Kidney glomerular epithelial cell (primary cell): ENCODE results near the gene DNASE1L1.

Experiments used
- DNase-seq: peaks from one replicate; lab custom pipeline; 2025; lab: John Stamatoyannopoulos, UW

The DNASE1L1 gene

DNA sequence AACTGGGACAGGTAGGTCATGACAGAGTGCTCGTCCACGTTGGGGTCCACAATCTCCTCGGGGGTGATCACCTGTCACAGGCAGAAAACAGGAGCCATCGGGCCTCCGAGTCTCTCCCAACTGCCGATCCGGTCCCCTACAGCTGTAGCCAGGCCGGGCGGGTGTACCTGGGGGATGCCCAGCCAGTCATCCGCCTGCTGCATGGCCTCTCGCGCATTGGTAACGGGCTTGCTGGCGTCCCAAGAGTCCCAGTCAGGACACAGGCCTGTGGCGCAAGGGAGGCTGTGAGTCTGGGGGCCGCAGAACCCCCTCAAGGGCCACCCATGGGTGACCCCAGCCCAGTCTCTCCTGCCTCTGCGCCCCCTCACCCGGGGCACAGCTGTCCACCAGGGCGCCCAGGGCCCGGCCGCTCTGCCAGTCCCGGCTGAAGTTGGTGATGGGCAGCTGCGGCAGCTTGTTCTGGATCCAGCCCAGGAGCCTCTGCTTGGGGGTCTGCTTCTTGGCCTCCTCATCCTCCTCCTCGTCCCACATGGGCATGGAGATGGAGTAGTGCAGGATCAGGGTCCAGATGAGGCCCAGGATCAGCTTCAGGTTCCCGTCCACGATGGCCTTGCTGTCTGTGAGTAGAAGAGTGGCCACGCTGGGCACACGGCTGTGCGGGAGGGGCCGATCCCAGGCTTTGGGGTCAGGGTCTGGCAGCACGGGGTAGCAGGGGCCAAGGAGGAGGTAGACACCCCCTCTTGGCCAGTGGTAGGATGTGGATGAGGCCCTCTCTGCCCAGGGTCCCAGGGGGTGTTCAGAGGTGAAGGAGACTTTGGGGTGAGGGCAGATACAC is 41.4 kb downstream of the DNASE1L1 start:
- no peak for DNase-seq

DNA sequence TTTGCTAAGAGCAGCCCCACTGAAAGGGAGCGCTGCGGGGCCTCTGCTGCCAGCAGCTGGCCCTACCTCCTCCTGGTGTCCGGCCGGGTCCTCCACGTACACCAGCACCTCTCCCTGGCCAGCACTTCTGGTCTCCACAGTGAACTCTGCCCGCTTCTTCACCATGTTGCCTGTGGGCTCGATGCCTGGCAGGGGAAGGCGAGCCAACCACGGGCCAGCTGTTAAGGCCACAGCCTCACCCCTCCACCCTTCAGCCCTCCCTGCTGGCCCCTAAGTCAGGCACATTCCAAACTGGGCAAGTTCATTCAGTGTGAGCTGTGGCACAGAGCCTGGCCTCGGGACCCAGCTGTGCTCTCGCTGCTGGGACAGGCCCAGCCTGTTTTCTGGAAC is 42.4 kb downstream of the DNASE1L1 start:
- DNase-seq, result no peak

DNA sequence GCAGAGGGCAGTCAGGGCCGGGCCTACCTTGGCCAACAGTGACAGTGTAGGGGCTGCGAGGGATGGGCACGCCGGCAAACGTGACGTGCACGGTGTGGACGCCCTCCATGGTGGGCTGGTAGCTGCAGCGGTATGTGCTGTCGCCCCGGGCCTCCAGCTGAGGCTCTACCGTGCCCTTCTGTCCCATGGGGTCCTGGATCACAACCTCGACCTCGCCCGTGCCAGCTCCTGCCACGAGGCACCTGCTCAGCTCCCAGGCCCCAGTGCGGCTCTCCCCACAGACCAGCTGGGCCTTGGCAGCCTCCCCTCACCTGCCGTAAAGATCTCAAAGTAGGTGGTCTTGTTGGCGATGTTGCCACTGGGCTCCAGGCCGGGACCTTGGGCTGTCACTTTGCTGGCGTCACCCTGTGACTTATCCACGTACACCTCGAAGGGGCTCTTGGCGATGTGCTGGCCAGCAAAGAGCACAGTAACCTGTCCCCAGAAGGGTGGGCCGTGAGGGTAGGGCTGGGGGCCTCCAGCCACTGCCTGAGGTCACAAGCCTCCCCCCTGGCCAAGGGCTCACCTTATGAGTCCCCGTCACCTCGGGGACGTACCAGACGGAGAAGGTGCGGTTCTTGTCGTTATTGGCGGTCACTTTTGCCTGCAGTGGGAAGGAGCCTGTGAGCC is 42.9 kb downstream of the DNASE1L1 start:
- DNase-seq, result no peak

DNA sequence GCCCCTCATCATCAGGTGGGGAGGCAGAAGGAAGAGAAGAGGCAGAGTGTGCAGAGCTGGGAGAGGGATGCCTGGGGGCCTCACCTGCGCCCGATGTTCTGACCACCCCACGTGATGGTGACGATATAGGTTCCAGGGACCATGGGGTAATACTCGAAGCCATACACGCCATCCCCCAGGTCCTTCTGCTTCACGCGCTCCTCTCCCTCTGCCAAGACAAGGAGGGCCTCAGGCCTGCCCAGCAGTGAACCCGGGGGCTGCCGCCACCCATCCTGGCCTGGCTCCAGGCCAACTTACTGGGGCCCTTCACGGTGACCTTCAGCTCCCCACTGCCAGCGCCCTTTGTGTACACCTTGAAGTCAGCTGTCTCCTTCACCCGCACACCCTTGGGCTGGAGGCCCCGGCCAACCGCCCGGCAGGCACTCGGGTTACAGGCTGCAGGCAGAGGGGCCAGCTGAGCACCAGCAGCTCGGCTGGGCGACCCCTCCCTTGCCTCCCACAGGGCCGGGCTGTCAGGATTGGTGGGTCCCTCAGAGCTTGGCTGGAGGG is 43.9 kb downstream of the DNASE1L1 start:
- DNase-seq, result no peak

DNA sequence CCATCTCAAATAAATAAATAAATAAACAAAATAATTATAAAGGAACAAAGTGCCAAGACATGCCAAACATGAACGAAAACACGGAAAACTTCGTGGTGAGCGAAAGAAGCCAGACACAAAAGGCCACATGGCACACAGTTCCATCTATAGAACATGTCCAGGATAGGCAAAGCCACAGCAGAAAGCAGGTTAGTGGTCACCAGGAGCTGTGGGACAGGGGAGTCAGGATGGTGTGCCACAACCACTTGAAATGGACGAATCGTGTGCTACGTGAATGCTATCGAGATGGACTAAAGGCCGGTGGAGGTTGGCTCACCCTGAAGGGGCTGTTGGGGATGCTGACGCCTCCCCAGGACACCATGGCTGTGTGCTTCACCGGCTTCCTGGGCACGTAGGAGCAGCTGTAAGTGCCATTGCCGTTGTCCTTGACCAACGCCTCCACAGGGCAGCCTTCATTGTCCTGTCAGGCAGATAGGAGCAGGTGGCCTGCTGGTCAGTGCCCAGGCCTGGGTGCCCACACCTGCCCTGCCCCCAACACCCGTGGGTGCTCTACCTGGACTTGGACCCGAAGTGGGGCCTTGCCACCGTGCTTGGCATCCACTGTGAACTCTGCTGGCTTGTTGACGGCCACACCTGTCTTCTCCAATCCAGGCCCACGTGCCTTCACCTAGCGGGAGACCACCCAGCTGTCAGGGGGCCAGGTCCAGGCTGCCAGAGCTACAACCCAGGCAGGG is 45.2 kb downstream of the DNASE1L1 start:
- no peak for DNase-seq

DNA sequence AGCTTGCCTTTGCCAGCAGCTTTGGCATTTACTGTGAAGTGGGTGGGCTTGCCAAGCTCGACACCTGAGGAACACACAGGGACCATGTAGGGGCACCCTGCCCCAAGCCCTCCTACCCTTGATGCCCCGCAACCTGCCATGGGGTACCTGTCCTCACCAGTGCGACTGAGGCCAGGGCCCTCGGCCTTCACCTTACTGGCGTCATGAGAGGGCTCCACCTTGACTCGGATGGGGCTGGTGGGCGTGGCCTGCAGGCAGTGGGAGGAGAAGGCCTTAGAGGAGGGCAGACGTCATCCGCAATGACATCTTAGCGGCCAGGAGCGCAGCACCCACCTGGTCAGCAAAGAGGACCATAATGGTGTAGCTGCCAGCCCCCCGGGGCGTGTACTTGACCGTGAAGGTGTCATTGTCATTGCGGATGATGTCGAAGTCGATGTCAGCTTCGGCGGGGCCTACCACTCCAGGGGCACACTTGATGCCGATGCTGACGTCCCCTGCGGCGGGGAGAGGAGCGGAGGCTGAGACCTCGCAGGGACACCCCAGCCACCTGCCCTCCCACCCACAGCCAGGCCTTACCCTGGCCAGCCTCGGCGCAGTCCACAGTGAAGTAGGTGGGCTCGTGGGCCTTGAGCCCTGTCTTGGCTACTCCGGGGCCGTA is 46.8 kb downstream of the DNASE1L1 start:
- no peak for DNase-seq

DNA sequence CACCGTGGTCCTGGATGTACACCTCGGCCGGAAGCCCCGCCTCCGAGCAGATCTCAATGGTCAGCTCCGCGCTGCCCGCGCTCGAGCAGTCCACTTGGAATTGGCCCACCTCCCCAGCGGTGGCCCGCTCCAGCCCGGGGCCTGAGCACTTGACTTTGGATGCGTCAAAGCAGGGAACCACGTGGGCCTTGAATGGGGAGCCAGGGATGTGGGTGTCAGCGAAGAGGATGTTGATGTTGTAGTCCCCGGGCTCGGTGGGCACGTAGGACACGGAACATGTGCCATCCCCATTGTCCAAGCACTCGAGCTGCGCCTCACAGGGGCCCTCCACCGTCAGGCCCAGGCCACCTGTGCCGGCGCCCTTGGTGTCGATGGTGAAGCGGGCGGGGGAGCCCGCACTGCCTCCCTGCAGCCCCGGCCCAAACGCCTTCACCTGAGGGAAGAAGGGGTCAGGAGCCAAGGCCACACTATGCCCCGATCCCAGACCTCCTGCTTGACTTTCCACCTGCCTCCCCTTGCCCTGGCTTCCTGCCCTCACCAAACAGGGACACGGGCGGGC is 48.8 kb downstream of the DNASE1L1 start:
- DNase-seq, result no peak

DNA sequence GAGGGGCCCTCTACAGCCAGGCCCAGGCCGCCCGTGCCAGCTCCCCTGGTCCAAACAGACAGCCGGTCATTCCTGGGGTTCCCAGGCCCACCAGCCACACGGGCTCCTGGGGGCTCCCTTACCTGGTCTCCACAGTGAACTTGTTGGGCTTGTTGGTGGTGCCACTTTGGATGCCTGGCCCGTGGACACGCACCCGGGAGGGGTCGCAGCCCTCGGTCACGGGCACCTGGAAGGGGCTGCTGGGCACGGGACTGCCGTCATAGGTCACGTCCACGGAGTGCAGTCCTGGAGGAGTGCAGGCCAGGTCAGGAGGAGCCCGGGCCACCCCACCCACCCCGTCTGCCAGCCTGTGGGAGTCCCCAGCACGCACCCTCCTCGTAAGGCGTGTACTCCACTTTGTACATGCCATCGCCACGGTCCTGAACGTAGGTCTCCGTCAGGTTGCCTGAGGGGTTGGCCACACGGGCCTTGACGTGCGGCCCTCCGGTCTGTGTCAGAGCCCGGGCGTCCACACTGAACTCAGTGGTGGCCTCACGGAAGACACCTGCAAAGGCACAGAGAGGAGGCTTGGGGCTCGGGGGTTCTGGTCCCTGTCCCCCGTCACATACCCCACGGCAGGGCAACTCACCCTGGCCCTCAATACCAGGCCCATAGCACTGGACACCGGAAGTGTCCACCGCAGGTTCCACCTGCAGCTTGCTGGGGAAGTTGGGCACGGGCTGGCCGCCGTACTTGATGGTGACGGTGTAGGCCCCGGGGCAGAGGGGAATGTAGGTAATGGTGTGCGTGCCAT is 49.5 kb downstream of the DNASE1L1 start:
- DNase-seq, result no peak

DNA sequence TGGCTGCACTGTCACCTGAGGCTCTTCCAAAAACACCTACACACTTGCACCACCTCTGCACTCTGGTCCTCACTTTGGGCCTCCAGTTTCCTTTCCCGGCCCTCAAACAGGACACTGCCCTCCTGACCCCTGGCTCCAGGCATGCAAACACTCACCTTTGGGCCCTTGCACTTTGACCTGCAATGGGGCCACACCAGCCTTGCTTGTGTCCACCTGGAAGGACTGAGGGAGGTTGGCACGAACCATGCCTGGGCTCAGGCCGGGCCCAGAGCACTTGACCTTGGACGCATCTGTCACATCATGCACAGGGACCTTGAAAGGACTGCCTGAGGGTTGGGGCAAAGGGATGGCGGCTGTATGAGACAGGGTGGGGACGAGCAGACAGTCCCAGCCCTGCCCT is 50.2 kb downstream of the DNASE1L1 start:
- no peak for DNase-seq

DNA sequence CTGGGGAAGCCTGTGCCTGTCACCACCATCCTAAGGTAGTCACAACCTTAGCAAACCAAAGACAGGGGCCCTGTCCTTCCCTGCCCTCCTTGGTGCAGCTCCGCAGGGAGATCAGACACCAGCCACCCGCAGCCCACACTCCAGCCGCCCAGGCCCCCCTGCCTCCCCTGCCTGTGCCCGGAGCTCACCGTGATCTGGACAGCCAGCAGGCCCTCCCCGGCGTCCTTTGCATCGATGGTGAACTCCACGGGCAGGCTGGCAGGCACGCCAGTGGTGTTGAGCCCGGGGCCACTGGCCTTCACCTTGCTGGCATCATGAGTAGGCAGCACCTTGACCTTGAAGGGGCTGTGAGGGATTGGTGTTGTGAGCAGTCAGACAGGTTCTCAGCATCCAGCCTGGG is 51.0 kb downstream of the DNASE1L1 start:
- DNase-seq, result no peak

DNA sequence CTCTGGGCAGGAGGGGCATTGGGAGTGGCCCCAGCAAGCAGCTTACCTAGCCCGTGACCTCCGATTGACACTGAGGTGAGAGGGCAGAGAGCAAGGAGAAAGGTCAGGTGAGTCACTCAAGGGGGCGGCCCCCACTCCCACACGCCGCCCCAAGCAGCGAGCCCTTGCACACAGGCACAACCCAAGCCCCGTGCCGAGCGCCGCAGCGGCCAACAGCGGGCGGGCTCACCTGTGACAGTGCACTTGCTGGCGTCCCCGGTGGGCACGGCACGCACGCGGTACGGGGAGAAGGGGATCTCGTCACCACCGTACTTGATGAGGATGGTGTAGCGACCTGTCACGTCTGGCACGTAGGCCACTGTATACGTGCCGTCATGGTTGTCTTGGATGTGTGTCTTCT is 51.8 kb downstream of the DNASE1L1 start:
- no peak for DNase-seq

DNA sequence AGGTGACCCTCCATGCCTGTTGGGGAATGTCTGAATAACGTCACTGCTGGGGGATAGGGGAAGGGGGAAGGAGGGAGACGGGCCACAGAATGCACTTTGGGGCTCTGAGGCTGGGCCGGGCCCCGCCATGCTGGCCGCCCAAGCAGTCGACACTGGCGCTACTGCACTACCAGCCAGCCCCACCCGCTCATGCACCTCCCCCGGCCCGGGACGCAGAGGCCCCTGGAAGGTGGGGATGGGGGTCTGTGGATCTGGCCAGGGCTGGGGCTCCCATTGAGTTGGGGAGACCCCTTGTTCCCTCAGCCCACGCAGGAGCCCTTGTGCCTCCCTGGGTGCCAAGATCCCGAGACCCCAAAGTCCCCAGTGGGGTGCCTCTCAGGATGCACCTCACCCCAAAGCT is 52.5 kb downstream of the DNASE1L1 start:
- DNase-seq, result no peak

DNA sequence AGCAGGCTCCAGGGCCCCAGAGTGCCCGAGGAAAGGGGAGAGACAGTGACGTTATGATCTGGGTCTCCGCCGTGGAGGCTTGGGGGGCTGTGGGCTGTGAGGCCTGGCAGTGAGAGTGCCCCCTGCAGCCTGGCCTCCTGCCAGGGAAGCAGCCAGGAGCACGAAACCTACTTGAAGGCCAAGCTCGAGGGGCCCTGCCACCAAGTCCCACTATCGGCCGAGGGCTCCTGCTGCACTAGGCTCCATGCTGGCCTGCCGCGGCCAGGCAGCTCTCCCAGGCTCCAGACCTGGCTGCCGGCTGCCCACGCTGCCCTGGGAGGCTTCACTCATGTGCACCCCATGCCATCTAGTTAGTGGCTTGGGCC is 53.3 kb downstream of the DNASE1L1 start:
- no peak for DNase-seq

DNA sequence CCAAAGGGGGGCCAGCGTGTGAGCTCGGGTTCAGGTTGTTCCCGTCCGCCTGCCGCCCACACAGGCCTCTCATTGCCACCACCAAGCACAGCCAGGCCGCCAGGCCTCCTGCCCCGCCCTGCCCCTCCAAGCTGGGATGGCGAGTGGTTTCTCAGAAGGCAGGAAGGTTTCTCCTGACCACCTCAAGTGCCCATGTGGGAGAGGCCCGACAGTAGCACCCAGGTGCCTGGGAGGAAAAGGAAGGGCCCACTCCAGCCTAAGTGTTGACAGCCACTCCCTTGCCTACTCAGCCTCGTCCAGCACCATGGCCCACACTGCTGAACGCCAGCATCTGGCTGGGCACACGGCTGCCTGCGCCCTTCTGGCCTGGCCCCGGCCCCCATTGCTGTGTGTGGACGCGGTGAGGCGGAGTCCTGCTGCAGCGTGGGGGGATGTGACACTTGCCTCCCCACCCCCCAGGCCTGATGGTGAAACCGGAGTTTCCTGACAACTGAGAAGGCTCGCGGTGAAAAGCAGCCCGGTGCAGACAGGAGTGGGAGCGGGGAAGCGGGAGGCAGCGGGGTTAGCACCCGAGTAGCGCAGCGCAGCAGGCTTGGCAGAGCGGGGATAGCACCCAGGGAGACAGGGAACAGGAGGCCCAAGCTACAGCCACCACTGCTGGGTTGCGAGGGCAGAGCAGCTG is 53.8 kb downstream of the DNASE1L1 start:
- no peak for DNase-seq

DNA sequence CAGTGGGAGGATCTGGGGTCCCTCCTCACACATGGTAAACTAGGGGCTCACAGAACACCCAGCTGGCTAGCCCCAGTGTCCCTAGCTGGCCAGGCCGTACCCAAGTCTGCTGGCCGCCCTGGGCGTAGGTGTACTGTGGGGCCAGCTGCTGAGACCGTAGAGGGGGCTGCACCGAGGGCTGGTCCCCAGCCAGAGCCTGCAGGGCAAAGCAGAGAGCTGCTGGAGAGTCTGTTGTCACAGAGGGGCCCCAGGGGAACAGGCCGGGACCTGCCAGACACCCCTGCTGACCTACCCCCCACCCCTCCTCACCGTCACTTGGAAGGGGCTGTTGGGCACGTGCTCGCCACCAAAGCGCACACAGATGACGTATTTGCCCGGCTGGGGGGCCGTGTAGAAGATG is 54.5 kb downstream of the DNASE1L1 start:
- DNase-seq, result no peak

DNA sequence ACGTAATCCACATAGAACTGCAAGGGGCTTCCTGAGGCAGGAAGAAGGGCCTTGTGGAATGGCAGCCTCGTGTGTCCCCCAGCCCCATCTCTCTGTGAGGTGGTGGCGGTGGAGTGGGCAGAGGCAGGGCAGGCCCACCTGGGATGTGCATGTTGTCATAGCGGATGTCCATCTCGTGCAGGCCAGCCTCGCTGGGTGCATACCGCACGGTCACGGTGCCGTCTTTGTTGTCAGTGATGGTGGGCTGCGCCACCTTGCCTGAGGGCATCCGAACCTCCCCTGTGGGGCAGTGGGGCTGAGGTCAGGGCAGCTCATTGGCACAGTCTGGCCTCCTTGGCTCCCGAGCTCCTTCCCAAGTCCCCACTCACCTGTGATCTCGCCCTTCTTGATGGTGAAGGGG is 55.0 kb downstream of the DNASE1L1 start:
- no peak for DNase-seq

DNA sequence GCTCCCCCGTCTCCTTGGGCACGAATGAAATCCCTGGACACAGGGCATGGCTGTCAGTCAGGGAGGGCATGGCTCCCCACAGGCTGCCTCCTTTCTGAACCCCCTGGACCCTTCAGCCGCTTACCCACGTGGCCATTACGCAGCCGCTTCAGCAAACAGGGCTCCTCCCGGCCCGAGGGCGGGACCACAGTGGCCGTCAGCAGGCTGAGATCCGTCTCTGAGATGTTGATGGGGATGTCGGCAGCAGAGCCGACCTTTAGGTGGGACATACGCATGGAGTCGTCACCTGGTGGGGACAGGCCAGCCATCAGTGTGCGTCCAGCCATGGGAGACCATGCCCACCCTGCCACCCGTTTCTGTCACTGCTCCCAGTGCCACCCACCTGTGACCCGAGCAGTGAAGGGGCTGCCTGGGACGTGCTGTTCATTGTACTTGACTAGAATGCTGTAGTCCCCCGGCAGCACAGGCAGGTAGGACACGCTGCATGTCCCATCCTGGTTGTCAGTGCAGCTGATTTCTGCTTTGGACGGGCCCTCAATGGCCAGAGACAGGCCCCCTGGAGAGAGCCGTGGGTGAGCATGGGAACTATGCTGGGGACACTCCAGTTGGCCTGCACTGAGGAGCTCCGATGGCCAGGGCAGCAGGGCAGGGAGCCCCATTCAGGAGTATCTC is 55.7 kb downstream of the DNASE1L1 start:
- no peak for DNase-seq

DNA sequence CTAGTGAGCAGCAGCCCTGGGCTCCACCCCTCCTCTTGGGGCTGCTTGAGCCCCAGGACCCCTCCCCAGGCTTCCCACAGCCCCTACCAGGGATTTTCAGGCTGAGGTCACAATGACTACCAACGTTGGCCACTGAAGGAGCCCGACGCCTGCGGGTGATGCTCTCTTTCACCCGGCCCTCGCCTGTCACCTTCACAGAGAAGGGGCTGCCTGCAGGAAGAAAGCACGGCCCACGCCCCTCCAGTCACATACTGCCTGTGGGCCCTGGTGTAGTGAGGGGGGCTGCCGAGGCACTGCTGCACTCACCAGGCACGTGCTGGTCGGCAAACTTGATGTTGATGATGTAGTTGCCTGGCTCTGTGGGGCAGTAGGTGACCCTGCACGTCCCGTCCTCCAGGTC is 56.6 kb downstream of the DNASE1L1 start:
- no peak for DNase-seq

DNA sequence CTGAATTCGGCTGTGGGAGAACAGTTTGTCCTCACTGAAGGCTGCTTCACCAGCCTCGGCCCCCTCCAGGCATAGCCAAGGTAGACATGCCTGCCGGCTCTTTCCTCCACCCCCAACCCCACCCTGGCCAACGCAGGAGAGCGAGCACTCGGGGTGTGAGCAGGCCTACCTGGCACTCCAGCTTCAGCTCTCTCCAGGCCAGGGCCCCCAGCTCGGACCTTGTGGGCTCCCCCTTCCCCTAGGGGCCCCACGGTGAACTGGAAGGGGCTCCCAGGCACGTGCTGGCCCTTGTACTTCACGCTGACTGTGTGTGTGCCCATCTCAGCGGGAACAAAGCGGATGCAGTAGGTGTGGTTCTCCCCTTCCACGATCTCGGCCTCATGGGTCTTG is 57.0 kb downstream of the DNASE1L1 start:
- no peak for DNase-seq
